GM10266 (cell line): ENCODE measurements around the gene RUNX2.

ENCODE experiments used
- DNase-seq: peaks from one replicate; pipeline ENCODE4 v3.0.0; 2012; ENCODE audit errors: extremely low spot score
- TF ChIP-seq, protein P1 (sequence below): IDR thresholded peaks from 2 replicates; pipeline ENCODE4 v1.5.1; 2012; ENCODE audit warnings: mild to moderate bottlenecking, low read depth; ENCODE audit not compliant: control insufficient read depth, insufficient read depth; ENCODE audit errors: missing control alignments

Gene RUNX2

DNA sequence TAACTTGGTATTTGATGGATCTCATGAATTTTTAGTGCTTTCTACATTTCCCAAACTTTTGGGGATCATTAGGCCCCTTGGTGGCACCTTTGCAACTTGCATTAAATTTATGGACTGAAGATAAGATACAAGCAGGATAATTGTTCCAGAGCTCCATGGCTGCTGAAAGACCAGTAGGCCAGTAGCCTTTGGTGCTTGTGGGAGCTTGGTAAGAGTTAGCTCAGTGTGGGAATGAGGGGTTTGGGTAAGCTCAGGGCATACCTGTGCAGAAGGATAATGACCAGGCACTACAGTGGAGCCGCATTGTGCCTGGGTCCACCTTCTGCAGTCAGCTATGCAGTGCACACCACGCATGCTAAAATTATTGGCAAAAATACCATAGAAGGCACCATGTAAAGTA lies 290.1 kb downstream of the RUNX2 start:
- no peak for DNase-seq
- TF ChIP-seq, protein P1, sequence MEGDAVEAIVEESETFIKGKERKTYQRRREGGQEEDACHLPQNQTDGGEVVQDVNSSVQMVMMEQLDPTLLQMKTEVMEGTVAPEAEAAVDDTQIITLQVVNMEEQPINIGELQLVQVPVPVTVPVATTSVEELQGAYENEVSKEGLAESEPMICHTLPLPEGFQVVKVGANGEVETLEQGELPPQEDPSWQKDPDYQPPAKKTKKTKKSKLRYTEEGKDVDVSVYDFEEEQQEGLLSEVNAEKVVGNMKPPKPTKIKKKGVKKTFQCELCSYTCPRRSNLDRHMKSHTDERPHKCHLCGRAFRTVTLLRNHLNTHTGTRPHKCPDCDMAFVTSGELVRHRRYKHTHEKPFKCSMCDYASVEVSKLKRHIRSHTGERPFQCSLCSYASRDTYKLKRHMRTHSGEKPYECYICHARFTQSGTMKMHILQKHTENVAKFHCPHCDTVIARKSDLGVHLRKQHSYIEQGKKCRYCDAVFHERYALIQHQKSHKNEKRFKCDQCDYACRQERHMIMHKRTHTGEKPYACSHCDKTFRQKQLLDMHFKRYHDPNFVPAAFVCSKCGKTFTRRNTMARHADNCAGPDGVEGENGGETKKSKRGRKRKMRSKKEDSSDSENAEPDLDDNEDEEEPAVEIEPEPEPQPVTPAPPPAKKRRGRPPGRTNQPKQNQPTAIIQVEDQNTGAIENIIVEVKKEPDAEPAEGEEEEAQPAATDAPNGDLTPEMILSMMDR, result no peak

DNA sequence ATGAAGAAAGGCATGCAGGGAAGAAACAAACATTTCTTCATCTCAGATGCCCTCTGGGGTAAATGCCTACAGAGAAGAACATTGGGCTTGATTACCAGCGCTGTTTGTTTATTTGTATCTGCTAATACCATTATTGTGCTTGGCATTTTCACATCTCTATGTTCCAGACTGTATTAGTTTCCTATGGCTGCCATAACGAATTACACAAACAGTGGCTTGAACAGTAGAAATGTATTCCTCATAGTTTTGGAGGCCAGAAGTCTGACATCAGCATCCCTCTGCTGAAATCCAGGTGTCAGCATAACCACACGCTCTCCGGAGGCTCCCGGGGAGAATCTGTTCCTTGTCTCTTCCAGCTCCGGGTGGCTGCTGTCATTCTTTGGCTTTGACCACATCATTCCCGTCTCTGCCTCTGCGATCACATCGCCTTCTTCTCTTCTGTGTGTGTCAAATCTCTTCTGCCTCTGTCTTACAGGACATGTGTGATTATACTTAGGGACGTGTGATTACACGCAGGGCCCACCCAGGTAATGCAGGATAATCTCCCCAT lies 291.2 kb downstream of the RUNX2 start:
- TF ChIP-seq, protein P1, result no peak
- DNase-seq, result no peak

DNA sequence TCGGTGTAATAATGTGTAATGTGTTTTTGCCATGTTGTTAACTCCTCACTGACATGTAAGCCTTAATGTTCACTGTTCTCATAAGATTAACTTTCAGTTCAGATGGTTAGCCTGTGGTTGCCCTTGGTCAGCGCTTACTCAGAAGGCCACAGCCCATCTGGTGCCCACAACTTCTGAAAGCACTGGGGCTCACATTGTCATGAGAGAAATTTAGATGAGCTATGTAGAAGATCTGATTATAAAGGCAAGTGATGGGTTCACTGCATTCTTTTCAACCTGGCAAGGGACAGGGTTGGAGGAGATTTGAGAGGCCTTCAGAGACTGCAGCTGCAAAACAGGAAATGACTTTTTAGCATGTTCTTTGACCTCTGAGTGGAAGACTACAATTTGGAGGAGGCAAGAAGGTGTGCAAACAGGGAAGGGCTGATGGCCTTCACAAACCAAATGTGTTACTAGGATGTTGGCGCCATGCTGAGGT lies 291.9 kb downstream of the RUNX2 start:
- DNase-seq, result no peak
- TF ChIP-seq, protein P1, result no peak

DNA sequence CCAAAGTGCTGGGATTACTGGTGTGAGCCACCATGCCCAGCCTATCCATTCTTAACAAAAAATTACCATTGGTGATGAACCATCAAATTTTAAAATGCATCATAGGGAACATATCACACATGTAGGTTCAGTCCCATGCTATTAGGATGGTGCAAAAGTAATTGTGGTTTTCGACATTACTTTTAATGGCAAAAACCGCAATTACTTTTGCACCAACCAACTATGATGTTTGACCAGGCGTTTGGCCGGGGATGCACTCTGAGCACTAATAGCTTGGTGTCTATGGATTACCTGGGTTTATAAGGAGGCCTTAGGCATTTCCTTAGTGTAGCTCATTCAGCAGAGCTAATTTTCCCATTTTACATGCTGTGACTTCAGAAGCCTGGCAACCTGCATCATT lies 296.1 kb downstream of the RUNX2 start:
- DNase-seq, result no peak
- TF ChIP-seq, protein P1, result no peak

DNA sequence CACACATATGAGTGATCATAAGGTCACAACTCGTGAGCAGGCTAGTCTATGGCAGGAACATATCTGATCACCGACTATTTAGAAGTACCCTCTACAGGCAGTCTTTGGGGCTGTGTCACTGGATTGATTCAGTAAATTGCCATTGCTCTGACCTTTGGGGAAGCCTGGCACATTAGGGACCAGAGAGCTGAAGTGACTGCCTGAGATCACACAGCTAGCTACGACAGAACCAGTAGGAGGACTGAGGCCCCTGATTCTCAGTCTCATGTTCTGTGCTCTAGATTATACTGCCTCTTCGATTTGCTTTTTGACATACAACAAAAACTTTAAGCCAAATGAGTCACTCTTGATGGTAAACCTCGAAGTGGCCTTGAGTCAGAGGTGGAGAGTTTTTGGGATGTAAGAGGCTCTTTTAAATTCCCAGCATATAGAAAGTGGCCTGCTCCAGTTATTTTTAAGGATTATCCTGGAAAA lies 297.1 kb downstream of the RUNX2 start:
- DNase-seq, result no peak
- TF ChIP-seq, protein P1, result no peak

DNA sequence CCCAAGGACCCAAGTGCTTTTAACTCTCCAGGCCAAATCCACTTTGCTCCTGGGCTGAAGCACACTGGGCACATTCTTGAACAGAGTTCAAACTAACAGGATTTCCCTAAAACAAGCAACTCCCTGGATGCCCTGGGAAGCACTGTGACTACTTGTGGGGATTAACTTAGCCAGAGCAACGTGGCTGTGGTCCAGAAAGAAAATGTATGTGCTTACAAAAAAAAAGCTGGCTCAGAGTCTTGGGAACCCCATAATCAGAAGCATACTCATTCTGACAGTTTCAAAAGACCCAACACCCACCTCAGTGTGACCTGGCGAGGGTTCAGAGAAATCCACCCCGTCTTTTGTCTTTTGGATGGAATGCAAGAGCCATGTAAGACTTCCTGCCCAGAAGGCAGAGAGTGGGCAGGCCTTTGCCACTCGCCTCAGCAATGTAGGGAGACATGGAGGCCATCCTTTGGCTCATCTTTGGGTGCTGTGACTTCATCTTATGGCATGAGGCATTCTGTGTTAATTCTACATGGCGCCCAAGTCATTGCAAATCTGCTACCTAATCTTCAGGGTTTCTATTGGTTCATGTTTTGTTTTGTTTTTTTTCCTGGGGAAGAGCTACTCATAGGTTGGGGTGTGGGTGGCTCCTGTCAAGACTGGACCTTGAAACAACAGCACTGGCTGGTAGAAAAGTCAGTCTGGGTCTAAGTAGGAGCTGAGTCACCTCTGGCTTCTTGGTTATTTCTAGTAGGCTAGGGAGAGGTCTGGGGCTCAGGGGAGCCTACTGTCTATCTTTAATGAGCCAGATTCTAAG lies 298.2 kb downstream of the RUNX2 start:
- TF ChIP-seq, protein P1, result no peak
- no peak for DNase-seq

DNA sequence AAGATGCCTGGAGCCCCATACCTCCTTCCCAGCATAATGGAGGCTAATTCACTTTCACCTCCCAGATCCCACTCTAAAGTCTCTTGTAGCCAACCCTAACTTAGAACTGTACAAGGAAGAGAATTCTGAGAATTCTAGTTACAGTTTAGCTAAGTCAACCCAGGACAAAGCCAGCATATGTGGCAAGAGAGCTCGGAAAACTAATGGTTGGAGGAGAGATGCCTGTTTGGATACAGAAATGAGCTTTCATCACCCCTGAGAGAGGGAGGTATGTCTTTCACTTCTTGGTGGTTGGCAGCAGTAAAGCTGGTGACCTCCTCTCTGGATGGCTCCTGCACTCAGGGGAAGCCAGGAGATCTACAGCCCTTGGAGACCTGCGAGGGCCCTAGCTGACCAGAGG lies 302.2 kb downstream of the RUNX2 start:
- no peak for DNase-seq
- TF ChIP-seq, protein P1, result no peak
